Ovary (tissue), 3 donors: Measurements from ENCODE around the gene YEATS2.

Experiments
- EP300 ChIP-seq: sonication (generic); formaldehyde crosslinking; IDR thresholded peaks from one replicate; pipeline ENCODE4 v1.6.1; 2017; ENCODE audit warnings: antibody characterized with exemption
- POLR2A ChIP-seq: fragments of 450-650 bp; IDR thresholded peaks from one replicate; pipeline ENCODE4 v1.6.1; 2017; ENCODE audit warnings: antibody characterized with exemption, mild to moderate bottlenecking, moderate library complexity
- TF ChIP-seq, protein P1 (sequence below), 3 donors: fragments of 450-650 bp in 2 of 3; fragments of 200-600 bp in 1 of 3; IDR thresholded peaks; one replicate each; pipeline versions ENCODE4 v1.5.1 to v1.8.0; 2016 to 2022; ENCODE audit warnings: antibody characterized with exemption in 3 of 3, mild to moderate bottlenecking in 1 of 3
- donor health status: DM: no; HTN: no; CAD: no.

DNA sequence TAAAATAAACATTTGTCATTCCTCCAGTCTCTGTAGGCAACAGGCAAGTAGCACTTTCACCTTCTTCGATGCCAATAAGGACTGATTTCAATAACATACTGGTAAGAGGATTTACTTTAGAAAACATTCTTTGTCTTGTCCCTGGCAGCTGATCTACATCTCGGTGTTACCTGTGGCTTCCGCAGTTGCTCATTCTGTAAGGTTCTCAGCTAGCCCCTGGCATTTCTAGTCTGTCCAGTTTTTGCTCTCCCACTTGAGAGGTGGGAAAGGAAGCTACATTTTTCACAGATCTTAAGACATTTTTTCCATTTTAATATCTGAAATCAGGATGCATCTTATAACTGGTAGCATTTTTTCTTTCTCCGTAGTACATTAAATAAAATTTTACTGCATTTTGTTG is 147.5 kb downstream of the YEATS2 start:
- TF ChIP-seq, protein P1, sequence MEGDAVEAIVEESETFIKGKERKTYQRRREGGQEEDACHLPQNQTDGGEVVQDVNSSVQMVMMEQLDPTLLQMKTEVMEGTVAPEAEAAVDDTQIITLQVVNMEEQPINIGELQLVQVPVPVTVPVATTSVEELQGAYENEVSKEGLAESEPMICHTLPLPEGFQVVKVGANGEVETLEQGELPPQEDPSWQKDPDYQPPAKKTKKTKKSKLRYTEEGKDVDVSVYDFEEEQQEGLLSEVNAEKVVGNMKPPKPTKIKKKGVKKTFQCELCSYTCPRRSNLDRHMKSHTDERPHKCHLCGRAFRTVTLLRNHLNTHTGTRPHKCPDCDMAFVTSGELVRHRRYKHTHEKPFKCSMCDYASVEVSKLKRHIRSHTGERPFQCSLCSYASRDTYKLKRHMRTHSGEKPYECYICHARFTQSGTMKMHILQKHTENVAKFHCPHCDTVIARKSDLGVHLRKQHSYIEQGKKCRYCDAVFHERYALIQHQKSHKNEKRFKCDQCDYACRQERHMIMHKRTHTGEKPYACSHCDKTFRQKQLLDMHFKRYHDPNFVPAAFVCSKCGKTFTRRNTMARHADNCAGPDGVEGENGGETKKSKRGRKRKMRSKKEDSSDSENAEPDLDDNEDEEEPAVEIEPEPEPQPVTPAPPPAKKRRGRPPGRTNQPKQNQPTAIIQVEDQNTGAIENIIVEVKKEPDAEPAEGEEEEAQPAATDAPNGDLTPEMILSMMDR (IDR thresholded peaks at IDR 0.05), result no peak
- TF ChIP-seq POLR2A, result no peak
- TF ChIP-seq EP300, result no peak
